ENCODE measurements around the gene SULT1A3. TPM values are rescaled to one million over a fixed set of nuclear protein-coding genes. Genes with fewer than 3 reads are reported as not detected.

SULT1A3 gene
- polyA plus RNA-seq, 12 donors = 1.7 to 5.9 (median 3.7) TPM; not detected in 2

Other genes starting within 250 kb of the SULT1A3 start
- gene TMEM219, start 237.2 kb upstream of the SULT1A3 start, polyA plus RNA-seq (ENCODE audit: insufficient read length in 12 of 12) = 10 to 100 TPM in 11 of 12 donors, not detected in 1; 54.9 to 69.3 (median 60.5) TPM
- gene TAOK2, start 225.4 kb upstream of the SULT1A3 start, polyA plus RNA-seq (ENCODE audit: insufficient read length in 12 of 12) = 10 to 100 TPM in 11 of 12 donors, not detected in 1; 24.9 to 47.2 (median 31.2) TPM
- 10 to 100 TPM in 11 of 12 donors, not detected in 1; 10.2 to 15.6 (median 12.0) TPM for gene HIRIP3, start 203.6 kb upstream of the SULT1A3 start, polyA plus RNA-seq (ENCODE audit: insufficient read length in 12 of 12)
- gene INO80E, start 203.0 kb upstream of the SULT1A3 start, polyA plus RNA-seq (ENCODE audit: insufficient read length in 12 of 12) = 10 to 100 TPM in 11 of 12 donors, not detected in 1; 24.0 to 62.2 (median 32.7) TPM
- gene DOC2A, start 188.2 kb upstream of the SULT1A3 start, polyA plus RNA-seq (ENCODE audit: insufficient read length in 12 of 12) = 1 to 10 TPM in 4 of 12 donors, under 1 TPM in 6, not detected in 2; 0.30 to 1.4 (median 0.94) TPM
- gene C16orf92, start 176.1 kb upstream of the SULT1A3 start, polyA plus RNA-seq (ENCODE audit: insufficient read length in 12 of 12) = not detected
- gene TLCD3B, start 168.0 kb upstream of the SULT1A3 start, polyA plus RNA-seq (ENCODE audit: insufficient read length in 12 of 12) = 1 to 10 TPM in 5 of 12 donors, under 1 TPM in 6, not detected in 1; 0.42 to 7.5 (median 0.80) TPM
- 1,000 to 10,000 TPM in 10 of 12 donors, 100 to 1,000 TPM in 2; 871 to 3,402 (median 1,561) TPM for gene ALDOA, start 133.5 kb upstream of the SULT1A3 start, polyA plus RNA-seq (ENCODE audit: insufficient read length in 12 of 12)
- 10 to 100 TPM in 11 of 12 donors, not detected in 1; 43.0 to 95.7 (median 53.3) TPM for gene PPP4C, start 123.3 kb upstream of the SULT1A3 start, polyA plus RNA-seq (ENCODE audit: insufficient read length in 12 of 12)
- gene TBX6, start 107.3 kb upstream of the SULT1A3 start, polyA plus RNA-seq (ENCODE audit: insufficient read length in 12 of 12) = 1 to 10 TPM in 1 of 12 donors, under 1 TPM in 9, not detected in 2; 0.38 to 3.4 (median 0.52) TPM
- 10 to 100 TPM in 11 of 12 donors, not detected in 1; 21.9 to 98.3 (median 27.6) TPM for gene YPEL3, start 103.0 kb upstream of the SULT1A3 start, polyA plus RNA-seq (ENCODE audit: insufficient read length in 12 of 12)
- gene GDPD3, start 85.7 kb upstream of the SULT1A3 start, polyA plus RNA-seq (ENCODE audit: insufficient read length in 12 of 12) = 10 to 100 TPM in 1 of 12 donors, 1 to 10 TPM in 10, not detected in 1; 4.1 to 10.7 (median 5.5) TPM
- gene MAPK3, start 76.0 kb upstream of the SULT1A3 start, polyA plus RNA-seq (ENCODE audit: insufficient read length in 12 of 12) = 100 to 1,000 TPM in 1 of 12 donors, 10 to 100 TPM in 10, not detected in 1; 36.6 to 102 (median 44.4) TPM
- gene CORO1A, start 15.7 kb upstream of the SULT1A3 start, polyA plus RNA-seq (ENCODE audit: insufficient read length in 12 of 12) = 10 to 100 TPM in 8 of 12 donors, 1 to 10 TPM in 3, not detected in 1; 6.0 to 41.9 (median 11.0) TPM
- gene BOLA2B, start 5.6 kb upstream of the SULT1A3 start, polyA plus RNA-seq (ENCODE audit: insufficient read length in 12 of 12) = 10 to 100 TPM in 10 of 12 donors, not detected in 2; 13.0 to 35.0 (median 17.4) TPM
- gene SLX1A, start 5.4 kb upstream of the SULT1A3 start, polyA plus RNA-seq (ENCODE audit: insufficient read length in 12 of 12) = 10 to 100 TPM in 9 of 12 donors, 1 to 10 TPM in 2, not detected in 1; 6.8 to 21.8 (median 13.7) TPM
- 10 to 100 TPM in 5 of 12 donors, 1 to 10 TPM in 3, under 1 TPM in 2, not detected in 2; 0.24 to 22.5 (median 10.1) TPM for gene NPIPB13, start 49.2 kb downstream of the SULT1A3 start, polyA plus RNA-seq (ENCODE audit: insufficient read length in 12 of 12)
- 10 to 100 TPM in 11 of 12 donors, not detected in 1; 26.8 to 87.9 (median 33.5) TPM for gene CD2BP2, start 156.1 kb downstream of the SULT1A3 start, polyA plus RNA-seq (ENCODE audit: insufficient read length in 12 of 12)
- gene TBC1D10B, start 171.2 kb downstream of the SULT1A3 start, polyA plus RNA-seq (ENCODE audit: insufficient read length in 12 of 12) = 10 to 100 TPM in 11 of 12 donors, not detected in 1; 24.1 to 52.0 (median 28.0) TPM
- gene MYL11, start 175.5 kb downstream of the SULT1A3 start, polyA plus RNA-seq (ENCODE audit: insufficient read length in 12 of 12) = 1,000 to 10,000 TPM; 2,830 to 9,967 (median 7,161) TPM
- gene SEPTIN1, start 183.3 kb downstream of the SULT1A3 start, polyA plus RNA-seq (ENCODE audit: insufficient read length in 12 of 12) = 1 to 10 TPM in 11 of 12 donors, not detected in 1; 1.3 to 7.2 (median 2.6) TPM
- gene ZNF48, start 196.2 kb downstream of the SULT1A3 start, polyA plus RNA-seq (ENCODE audit: insufficient read length in 12 of 12) = 10 to 100 TPM in 1 of 12 donors, 1 to 10 TPM in 10, not detected in 1; 4.6 to 26.2 (median 6.2) TPM
- gene ZNF771, start 208.4 kb downstream of the SULT1A3 start, polyA plus RNA-seq (ENCODE audit: insufficient read length in 12 of 12) = 1 to 10 TPM in 10 of 12 donors, not detected in 2; 2.9 to 5.7 (median 4.4) TPM
- 10 to 100 TPM in 11 of 12 donors, not detected in 1; 20.0 to 42.3 (median 25.0) TPM for gene DCTPP1, start 230.8 kb downstream of the SULT1A3 start, polyA plus RNA-seq (ENCODE audit: insufficient read length in 12 of 12)
- 10 to 100 TPM in 11 of 12 donors, not detected in 1; 12.6 to 32.9 (median 15.5) TPM for gene SEPHS2, start 246.6 kb downstream of the SULT1A3 start, polyA plus RNA-seq (ENCODE audit: insufficient read length in 12 of 12)